NCI-H2107 treated with DMSO at 0.1 percent for 48 hours (cell line): Measurements from ENCODE around the gene PPP3R1.
A peak's percentile ranks its signal among the peaks of the same experiment; 100 is the strongest.

Experiments used
- DNase-seq: peaks from one replicate; lab custom pipeline; 2025; ENCODE audit not compliant: unreplicated experiment; lab: John Stamatoyannopoulos, UW

The PPP3R1 gene

DNA sequence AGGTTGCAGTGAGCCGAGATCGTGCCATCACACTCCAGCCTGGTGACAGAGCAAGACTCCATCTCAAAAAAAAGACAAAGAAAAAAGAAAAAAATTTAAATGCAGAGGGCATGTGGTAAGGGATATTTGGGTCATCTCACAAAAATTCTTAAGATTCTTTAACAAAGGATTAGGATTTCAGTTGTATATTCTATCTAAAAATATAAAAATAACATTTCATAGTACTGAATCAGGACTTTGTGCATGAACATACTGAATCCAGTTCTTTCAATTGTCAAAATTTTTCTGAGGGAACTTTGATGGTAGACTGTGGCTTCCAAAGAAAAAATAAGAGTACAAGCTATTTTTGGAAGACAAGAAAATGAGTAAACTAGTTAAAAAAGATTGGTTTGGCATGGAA, 6.5 kb upstream of the PPP3R1 start:
- no peak for DNase-seq

GRCh38 chr2:68256093-68256450, 3.7 kb upstream of the PPP3R1 start:
- no peak for DNase-seq

DNA sequence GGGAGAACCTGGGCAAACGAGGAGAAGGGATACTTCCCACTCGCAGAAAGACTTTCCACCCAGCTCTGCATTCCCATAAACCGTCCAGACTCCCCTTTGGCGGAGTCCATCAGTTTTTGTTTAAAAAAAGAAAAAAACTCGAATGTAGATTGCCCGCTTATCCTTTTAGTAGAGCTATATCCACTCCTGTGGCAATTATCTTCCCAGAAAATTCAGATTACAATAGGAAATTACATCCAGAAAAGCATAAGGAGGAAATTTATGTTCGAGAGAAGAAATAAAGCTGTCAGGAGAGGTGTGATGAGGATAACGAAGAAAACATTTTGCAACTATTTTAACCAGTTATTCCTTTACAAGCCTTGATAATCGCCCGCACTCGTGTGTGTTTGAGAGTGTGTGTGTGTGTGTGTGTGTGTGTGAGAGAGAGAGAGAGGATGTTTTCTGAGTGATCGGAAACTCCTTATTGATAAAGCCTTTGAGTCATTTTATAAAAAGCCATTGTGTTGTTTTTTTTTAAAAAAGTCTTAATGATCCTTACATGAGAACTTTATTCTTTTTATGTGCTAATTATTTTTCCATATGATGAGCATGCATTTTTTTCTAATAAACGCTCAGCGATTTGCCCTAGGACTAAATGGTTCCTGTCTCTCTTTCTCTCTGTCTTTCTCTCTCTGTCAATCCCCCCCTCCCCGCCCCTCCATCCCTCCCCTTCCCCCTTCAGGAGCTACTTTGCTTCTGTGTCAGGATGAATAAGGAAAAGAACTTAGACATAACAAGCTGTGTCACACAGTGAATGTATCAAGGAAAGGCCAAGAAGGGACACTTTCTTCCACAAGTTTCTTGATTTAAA, 1.1 kb upstream of the PPP3R1 start:
- DNase-seq, result peak; percentile 60

DNA sequence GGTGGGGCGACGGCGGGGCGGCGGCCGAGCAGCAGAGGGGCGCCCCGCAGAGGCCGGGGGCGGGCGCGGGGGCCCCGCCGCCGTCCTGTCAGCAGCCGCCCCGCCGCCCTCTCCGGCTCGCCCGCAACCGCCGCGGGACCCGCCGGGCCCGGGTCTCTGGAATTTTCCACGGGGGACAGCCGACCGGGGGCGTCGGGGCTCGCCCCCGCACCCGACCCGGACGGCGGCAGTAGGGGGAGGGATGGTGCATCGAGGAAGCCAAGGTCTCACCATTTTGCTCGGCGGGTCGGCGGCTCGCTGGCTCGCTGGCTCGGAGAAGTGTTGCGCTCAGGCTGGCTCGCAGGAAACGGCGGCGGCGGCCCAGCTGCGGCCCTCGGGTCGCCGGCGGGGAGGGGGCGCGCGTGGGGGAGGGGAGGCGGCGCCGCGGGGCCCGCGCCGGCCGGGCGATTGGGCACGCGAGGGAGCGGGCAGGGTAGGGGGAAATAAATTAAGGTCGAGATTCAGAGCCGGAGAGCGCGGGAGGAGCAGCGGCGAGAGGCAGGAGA, 405 bp downstream of the PPP3R1 start:
- DNase-seq, result no peak

GRCh38 chr2:68251187-68251854, 1.0 kb downstream of the PPP3R1 start:
- peak; percentile 78 for DNase-seq

- DNase-seq, result no peak
These were observed 1.6 kb downstream of the PPP3R1 start for GRCh38 chr2:68250652-68251186.

DNA sequence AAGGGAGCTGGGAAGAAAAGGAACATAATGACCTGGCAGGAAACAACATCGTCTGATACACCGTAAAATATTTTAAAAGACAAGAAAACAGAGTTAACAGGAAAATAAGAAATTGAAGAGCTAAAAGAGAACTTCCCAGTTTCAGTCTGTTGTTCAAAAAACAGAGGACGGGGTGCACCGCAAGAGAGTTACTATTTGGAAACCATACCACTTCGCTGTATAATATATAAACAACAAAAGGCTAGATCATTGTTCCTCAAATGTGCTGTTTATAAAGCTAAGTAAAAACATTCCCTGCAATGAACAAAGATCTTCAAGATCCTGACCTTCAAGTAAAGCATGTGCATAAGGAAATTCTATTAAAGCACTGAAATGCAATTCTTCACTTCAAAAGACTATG, 2.1 kb downstream of the PPP3R1 start:
- no peak for DNase-seq

GRCh38 chr2:68248806-68249205, 3.5 kb downstream of the PPP3R1 start:
- DNase-seq, result no peak

GRCh38 chr2:68248361-68248760, 4.0 kb downstream of the PPP3R1 start:
- no peak for DNase-seq

DNA sequence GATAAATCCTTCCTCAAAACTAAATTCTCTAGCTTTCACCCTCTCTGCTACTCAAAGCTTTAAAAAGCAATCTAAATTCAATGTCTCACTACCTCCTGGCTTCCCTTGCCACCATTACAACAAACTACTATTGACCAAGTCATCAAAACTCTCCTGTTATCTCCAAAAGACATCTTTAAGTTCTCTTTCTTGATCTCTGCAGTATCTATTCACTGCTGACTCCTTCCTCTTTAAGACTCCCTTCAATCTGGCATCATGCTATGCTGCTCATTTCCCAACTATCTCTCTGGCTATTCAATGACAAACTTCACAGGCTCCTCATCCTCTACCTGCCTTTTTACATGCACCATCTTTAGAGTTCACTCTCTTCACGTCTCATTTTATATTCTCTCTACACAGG, 5.9 kb downstream of the PPP3R1 start:
- no peak for DNase-seq

GRCh38 chr2:68245672-68246071, 6.7 kb downstream of the PPP3R1 start:
- no peak for DNase-seq

DNA sequence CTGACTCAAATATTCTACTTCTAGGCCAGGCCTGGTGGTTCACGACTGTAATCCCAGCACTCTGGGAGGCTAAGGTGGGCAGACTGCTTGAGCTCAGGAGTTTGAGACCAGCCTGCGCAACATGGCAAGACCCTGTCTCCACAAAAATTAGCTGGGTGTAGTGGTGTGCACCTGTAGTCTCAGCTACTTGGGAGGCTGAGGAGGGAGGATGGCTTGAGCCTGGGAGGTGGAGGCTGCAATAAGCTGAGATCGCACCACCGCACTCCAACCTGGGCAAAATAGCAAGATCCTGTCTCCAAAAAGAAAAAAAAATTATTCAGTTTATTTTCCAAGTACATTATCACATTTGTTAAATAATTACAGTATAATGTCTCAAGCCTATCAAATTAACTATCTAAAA, 7.3 kb downstream of the PPP3R1 start:
- no peak for DNase-seq

GRCh38 chr2:68244456-68244855, 7.9 kb downstream of the PPP3R1 start:
- no peak for DNase-seq

DNA sequence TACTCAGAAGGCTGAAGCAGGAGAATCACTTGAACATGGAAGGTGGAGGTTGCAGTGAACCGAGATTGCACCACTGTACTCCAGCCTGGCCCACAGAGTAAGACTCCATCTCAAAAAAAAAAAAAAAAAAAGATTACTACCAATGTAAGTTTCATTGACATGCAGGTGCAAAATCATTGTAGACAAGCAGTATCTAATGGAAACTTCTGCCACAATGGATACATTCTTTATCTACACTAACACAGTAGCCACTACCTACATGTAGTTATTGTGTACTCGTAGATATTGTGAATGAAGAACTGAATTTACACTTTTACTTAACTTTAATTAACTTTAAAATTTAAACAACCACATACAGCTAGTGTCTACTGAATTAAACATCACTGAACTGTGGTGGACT, 10.6 kb downstream of the PPP3R1 start:
- DNase-seq, result no peak

- no peak for DNase-seq
These were observed 11.9 kb downstream of the PPP3R1 start for GRCh38 chr2:68240446-68240845.

- no peak for DNase-seq
These were observed 13.1 kb downstream of the PPP3R1 start for GRCh38 chr2:68238955-68239822.

DNA sequence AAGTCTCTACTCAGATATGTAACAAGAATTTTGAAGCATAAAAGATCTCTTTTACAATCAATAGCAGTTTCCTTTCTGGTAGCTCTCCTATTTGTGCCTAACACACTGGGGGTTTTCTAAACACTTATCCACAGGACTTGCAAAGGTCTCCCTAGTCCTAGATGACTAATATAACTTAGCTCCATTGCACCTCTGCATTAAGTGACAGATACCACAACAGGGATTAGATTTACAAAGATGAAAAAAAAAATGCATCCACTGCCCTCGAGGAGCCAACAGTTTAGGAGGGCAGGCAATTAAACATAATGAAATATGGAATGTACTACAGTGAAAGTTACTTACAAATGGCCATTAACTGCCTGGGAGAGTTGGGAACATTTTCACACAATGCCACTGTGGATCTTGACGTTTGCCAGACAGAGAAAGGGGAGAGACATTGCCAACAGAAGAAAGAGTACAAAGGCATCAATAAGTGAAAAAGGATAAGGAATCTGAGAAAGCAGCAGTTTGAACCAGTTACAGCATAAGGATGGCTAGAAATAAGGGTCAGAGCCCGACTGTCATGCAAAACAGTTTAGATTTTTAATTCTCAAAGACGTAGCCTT, 14.3 kb downstream of the PPP3R1 start:
- no peak for DNase-seq

DNA sequence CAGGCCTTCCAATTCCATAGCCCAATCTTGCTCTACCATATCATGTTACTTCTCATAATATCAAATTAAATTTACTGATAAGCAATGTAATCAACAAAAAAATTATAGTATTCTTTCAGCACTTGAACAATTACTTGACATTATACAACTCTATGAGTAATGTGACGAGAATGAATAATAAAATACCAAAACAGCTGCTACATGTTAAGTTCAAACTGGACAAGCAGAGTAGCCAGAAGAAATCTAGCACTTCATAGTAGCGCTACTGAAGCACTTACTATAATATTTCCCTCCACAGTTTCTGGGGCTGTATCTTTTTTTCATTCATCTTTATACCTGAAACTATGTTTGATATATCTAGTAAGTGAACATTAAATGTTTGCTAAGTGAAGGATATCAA, 14.9 kb downstream of the PPP3R1 start:
- no peak for DNase-seq

DNA sequence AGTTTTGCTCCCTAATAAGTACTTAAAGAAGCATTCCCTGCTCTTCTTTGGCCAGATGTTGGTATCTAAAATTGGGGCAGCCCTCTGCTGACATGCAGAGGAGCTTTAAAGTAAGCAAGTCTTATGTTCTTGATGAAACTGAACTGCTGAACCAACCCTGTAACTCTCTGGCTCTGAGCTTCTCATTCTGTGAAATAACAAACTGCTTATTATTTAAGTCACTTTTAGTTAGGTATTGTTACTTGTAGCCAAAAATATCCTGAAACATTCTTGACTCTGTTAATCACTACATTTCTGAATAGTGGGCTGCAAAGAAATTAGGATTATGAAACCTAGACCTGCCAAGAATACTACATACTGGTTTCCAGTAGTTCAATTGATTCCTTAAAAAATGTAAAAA, 15.5 kb downstream of the PPP3R1 start:
- no peak for DNase-seq

GRCh38 chr2:68236103-68236734, 16.1 kb downstream of the PPP3R1 start:
- no peak for DNase-seq
